ENCODE data around the gene ZNHIT6.

The ZNHIT6 gene

DNA sequence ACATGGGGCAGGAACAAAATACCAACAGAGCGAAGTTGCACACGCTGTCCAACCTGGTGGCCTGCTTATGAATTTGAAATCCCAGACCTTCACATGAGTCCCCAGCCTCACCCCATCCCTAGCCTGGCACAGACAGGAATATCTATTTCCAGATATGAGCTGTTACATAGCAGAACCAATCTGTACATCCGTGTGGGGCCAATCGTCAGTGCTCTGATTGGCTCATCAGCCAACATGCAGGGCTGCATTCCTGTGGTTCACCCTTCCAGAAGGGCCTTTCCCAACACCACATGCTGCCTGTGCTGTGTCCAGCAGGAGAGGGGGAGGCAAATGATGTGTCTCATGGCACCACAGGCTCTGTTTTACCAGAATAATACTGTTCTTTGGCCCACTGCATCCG is 96.4 kb downstream of the ZNHIT6 start:
- Histone ChIP-seq H3K4me3 (ENCODE audit: low read length) (no peak overlapping the region), H3K27me3 (ENCODE audit: control insufficient read depth, insufficient read depth, low read length) (no peaks in the 10 kb centered on the region), H3K9me3 (ENCODE audit: control insufficient read depth, low read length) (no peaks in the 10 kb centered on the region), H3K36me3 (ENCODE audit: control insufficient read depth, insufficient read depth, low read length) (no peaks in the 10 kb centered on the region), H3K9ac (ENCODE audit: low read length) (no peak overlapping the region), H3K4me1 (ENCODE audit: control insufficient read depth, insufficient read depth, low read length) (no peaks in the 10 kb centered on the region)

DNA sequence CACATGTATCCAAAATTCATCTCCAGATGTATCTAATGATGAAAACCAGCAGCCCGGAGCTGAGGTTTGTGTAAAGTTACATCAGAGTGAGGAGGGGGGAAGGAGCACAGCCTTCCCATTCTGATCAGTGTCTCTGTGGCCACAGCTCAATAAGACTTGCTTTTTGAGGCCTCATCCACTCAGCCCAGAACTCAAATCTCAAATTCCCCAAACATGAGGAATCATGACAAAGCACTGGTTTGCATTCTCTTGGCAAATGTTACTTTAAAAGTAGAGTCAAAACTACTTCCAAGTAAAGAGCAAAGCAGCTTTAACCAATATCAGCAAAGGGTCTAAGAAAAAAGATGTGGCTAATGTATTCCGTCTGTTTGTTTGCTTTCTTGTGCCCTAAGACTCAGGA is 96.8 kb downstream of the ZNHIT6 start:
- no peaks in the 10 kb centered on the region for H3K9me3 ChIP-seq (ENCODE audit: control insufficient read depth, low read length)

GRCh38 chr1:85609976-85610375 is 98.3 kb downstream of the ZNHIT6 start:
- Histone ChIP-seq H3K27me3 (ENCODE audit: control insufficient read depth, insufficient read depth, low read length) (no peaks in the 10 kb centered on the region), H3K4me1 (ENCODE audit: control insufficient read depth, insufficient read depth, low read length) (no peaks in the 10 kb centered on the region), H3K9ac (ENCODE audit: low read length) (no peak overlapping the region), H3K4me3 (ENCODE audit: low read length) (no peak overlapping the region), H3K9me3 (ENCODE audit: control insufficient read depth, low read length) (no peaks in the 10 kb centered on the region), H3K36me3 (ENCODE audit: control insufficient read depth, insufficient read depth, low read length) (no peaks in the 10 kb centered on the region)

More for the DNA sequence above, 96.8 kb downstream of the ZNHIT6 start:
- H3K36me3 ChIP-seq (ENCODE audit: control insufficient read depth, insufficient read depth, low read length): no peaks in the 10 kb centered on the region
- no peak overlapping the region for H3K4me3 ChIP-seq (ENCODE audit: low read length)
- no peaks in the 10 kb centered on the region for H3K4me1 ChIP-seq (ENCODE audit: control insufficient read depth, insufficient read depth, low read length)
- no peak overlapping the region for H3K9ac ChIP-seq (ENCODE audit: low read length)
- H3K27me3 ChIP-seq (ENCODE audit: control insufficient read depth, insufficient read depth, low read length): no peaks in the 10 kb centered on the region

- no peaks in the 10 kb centered on the region for H3K9me3 ChIP-seq (ENCODE audit: control insufficient read depth, low read length)
- H3K4me3 ChIP-seq (ENCODE audit: low read length): no peak overlapping the region
- H3K27me3 ChIP-seq (ENCODE audit: control insufficient read depth, insufficient read depth, low read length): no peaks in the 10 kb centered on the region
- H3K36me3 ChIP-seq (ENCODE audit: control insufficient read depth, insufficient read depth, low read length): no peaks in the 10 kb centered on the region
- H3K9ac ChIP-seq (ENCODE audit: low read length): no peak overlapping the region
- no peaks in the 10 kb centered on the region for H3K4me1 ChIP-seq (ENCODE audit: control insufficient read depth, insufficient read depth, low read length)
These were observed 99.4 kb downstream of the ZNHIT6 start for GRCh38 chr1:85608851-85609250.

DNA sequence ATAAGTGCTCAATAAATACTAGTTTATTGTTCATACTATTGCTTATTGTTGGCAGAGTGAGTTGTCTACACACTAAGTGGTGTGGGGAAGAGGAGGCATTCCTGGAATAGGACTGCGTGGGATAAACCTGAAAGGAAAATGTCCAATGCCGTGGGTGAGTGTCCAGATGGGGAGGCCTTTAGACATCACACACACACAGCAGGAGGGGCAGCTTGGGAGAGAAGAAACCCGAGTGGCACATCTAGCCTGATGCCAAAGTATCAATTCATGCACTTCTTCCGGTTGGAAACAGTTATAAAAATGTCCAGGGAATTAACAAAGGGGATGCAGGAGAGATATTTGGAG is 100.3 kb downstream of the ZNHIT6 start:
- Histone ChIP-seq H3K9ac (ENCODE audit: low read length) (no peak overlapping the region), H3K36me3 (ENCODE audit: control insufficient read depth, insufficient read depth, low read length) (no peaks in the 10 kb centered on the region), H3K4me3 (ENCODE audit: low read length) (no peak overlapping the region), H3K9me3 (ENCODE audit: control insufficient read depth, low read length) (no peaks in the 10 kb centered on the region), H3K4me1 (ENCODE audit: control insufficient read depth, insufficient read depth, low read length) (no peaks in the 10 kb centered on the region), H3K27me3 (ENCODE audit: control insufficient read depth, insufficient read depth, low read length) (no peaks in the 10 kb centered on the region)

- Histone ChIP-seq H3K9me3 (ENCODE audit: control insufficient read depth, low read length) (no peaks in the 10 kb centered on the region), H3K36me3 (ENCODE audit: control insufficient read depth, insufficient read depth, low read length) (no peaks in the 10 kb centered on the region), H3K27me3 (ENCODE audit: control insufficient read depth, insufficient read depth, low read length) (no peaks in the 10 kb centered on the region), H3K4me1 (ENCODE audit: control insufficient read depth, insufficient read depth, low read length) (no peaks in the 10 kb centered on the region), H3K9ac (ENCODE audit: low read length) (no peak overlapping the region), H3K4me3 (ENCODE audit: low read length) (no peak overlapping the region)
These were observed 100.9 kb downstream of the ZNHIT6 start for GRCh38 chr1:85607126-85607920.

- H3K4me3 ChIP-seq (ENCODE audit: low read length): no peak overlapping the region
- no peak overlapping the region for H3K9ac ChIP-seq (ENCODE audit: low read length)
- no peaks in the 10 kb centered on the region for H3K9me3 ChIP-seq (ENCODE audit: control insufficient read depth, low read length)
- no peaks in the 10 kb centered on the region for H3K36me3 ChIP-seq (ENCODE audit: control insufficient read depth, insufficient read depth, low read length)
- no peaks in the 10 kb centered on the region for H3K27me3 ChIP-seq (ENCODE audit: control insufficient read depth, insufficient read depth, low read length)
- H3K4me1 ChIP-seq (ENCODE audit: control insufficient read depth, insufficient read depth, low read length): no peaks in the 10 kb centered on the region
These were observed 101.8 kb downstream of the ZNHIT6 start for GRCh38 chr1:85606414-85606800.

DNA sequence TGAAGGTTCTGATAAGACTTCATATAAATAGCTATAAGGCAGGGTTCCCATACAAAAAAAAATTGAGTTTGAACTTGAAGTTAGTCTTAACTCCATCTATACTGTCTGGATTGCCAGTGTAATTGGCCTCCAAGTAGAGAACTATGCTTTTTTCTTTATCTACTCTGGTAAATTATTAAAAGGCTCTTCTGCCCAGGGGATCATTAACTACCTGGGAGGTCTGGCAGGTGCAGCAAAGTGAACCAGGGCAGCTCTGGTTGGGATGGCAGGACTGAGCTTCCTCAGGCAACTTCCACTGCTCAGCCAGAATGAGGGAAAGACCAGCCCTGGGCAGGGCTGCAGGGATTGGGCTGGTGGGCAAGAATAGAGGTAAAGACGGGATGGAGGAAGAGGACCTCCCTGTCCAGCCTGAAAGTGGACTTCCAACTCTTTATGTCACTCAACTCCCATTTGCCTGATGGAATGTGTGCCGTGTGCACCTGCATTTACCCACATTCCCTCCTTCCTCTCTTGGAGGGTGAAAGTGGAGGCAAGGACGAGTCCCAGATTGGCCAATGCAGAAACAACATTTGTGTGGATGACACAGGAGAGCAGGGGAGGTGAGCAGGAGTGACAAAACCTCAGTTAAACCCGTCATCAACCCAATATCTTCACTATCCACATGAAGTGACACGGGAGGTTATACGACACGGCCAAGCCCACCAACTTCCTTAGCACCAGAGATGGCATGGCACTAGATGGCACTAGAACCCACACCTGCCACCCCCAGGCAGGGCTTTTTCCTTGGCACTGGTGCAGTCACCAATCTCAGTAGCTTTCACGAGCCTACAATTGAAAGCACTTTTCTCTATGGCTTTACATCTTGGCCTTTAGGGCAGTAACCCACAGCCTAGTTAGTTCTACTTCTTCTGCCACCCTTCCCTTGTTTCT is 102.5 kb downstream of the ZNHIT6 start:
- Histone ChIP-seq H3K9ac (ENCODE audit: low read length) (no peak overlapping the region), H3K4me1 (ENCODE audit: control insufficient read depth, insufficient read depth, low read length) (no peaks in the 10 kb centered on the region), H3K36me3 (ENCODE audit: control insufficient read depth, insufficient read depth, low read length) (no peaks in the 10 kb centered on the region), H3K4me3 (ENCODE audit: low read length) (no peak overlapping the region), H3K27me3 (ENCODE audit: control insufficient read depth, insufficient read depth, low read length) (no peaks in the 10 kb centered on the region), H3K9me3 (ENCODE audit: control insufficient read depth, low read length) (no peaks in the 10 kb centered on the region)

DNA sequence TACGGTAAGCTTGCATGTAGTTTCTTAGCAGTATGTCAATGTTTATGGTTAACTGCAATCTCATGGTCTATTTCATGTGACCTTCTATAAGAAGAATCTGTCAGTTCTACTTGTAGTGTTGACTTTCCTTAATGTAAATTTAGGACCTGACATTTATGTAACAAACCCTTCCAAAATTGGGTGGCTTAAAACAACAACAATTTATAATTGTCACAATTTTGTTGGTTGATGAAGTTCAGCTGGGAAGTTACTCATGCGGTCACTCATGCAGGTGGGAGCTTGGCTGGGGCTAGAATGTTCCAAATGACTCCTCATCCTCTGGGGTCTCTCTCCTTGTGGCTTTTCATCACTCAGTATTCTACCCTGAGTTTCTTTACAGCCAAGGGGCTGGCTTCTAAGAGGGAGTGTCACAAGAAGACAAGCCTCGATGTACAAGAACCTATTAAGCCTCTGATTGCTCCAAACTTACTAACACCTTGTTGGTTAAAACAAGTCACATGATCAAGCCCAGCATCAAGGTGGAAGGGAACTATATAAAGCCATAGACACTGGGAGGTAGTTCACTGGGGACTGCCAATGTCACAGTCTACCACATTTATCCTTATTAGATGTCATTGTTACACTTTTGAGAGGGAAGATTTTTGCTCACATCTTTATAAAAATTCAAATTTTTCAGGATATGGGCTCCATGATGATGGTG is 103.8 kb downstream of the ZNHIT6 start:
- no peak overlapping the region for H3K9ac ChIP-seq (ENCODE audit: low read length)
- no peaks in the 10 kb centered on the region for H3K4me1 ChIP-seq (ENCODE audit: control insufficient read depth, insufficient read depth, low read length)
- no peaks in the 10 kb centered on the region for H3K9me3 ChIP-seq (ENCODE audit: control insufficient read depth, low read length)
- no peaks in the 10 kb centered on the region for H3K36me3 ChIP-seq (ENCODE audit: control insufficient read depth, insufficient read depth, low read length)
- H3K4me3 ChIP-seq (ENCODE audit: low read length): no peak overlapping the region
- H3K27me3 ChIP-seq (ENCODE audit: control insufficient read depth, insufficient read depth, low read length): no peaks in the 10 kb centered on the region

DNA sequence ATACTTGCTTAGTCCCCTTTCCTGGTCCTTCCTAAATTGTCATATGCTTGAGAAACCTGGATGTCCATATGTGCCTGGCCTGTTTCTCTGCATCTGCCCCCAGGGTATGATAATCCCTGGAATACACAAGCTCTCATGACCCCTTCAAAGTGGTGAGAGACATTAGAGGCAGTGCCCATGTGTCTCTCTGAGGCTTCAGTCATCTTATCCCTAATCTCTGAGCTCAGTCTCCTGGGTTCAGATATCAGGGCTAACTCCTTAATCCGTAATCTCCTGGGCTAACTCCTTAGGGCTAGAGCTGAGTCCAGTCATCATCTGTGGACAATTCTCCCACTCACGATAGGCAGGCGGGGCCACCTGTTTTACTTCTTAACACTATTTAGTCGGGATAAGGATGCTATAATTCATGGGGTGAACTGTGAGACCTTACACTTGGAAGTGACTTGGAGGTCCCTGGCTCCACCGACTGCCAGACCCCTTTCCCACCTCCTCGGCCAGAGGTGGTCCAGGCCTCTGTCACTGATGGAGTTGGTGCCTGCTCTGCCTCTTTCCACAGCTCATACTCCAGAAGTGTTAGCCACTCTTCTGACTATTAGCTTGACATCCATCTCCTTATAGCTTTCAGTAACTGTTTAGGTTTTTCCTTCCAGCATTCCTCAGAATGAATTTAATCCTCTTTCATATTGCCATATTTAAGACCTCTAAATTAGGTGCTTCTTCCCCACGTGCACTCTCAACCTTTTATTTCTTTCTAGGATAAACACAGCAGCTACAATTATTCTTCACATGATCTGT is 105.0 kb downstream of the ZNHIT6 start:
- Histone ChIP-seq H3K9ac (ENCODE audit: low read length) (no peak overlapping the region), H3K36me3 (ENCODE audit: control insufficient read depth, insufficient read depth, low read length) (no peaks in the 10 kb centered on the region), H3K9me3 (ENCODE audit: control insufficient read depth, low read length) (no peaks in the 10 kb centered on the region), H3K4me3 (ENCODE audit: low read length) (no peak overlapping the region), H3K27me3 (ENCODE audit: control insufficient read depth, insufficient read depth, low read length) (no peaks in the 10 kb centered on the region), H3K4me1 (ENCODE audit: control insufficient read depth, insufficient read depth, low read length) (no peaks in the 10 kb centered on the region)

DNA sequence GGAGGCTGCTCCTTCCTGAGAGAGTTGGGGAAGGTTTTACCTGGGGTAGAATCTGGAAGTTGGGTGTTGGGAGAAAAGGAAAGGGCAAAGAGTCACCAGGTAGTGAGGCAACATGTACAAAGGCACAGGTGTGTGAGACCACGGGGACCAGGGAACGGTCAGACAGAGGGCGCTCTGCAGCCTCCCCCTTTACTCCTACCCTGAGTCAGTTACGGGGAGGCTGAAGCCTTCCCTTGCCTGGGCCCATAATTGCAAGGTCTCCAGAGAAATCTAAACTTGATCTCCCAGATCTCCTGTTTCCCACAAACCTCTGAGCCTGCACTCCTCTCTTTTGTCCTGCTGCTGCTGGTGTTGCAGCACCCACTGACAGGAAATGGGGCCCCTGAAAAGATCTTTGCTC is 105.7 kb downstream of the ZNHIT6 start:
- H3K9ac ChIP-seq (ENCODE audit: low read length): no peak overlapping the region
- H3K4me1 ChIP-seq (ENCODE audit: control insufficient read depth, insufficient read depth, low read length): no peaks in the 10 kb centered on the region
- H3K36me3 ChIP-seq (ENCODE audit: control insufficient read depth, insufficient read depth, low read length): no peaks in the 10 kb centered on the region
- no peak overlapping the region for H3K4me3 ChIP-seq (ENCODE audit: low read length)
- H3K27me3 ChIP-seq (ENCODE audit: control insufficient read depth, insufficient read depth, low read length): no peaks in the 10 kb centered on the region
- H3K9me3 ChIP-seq (ENCODE audit: control insufficient read depth, low read length): no peaks in the 10 kb centered on the region
